C4-2B (cell line): ENCODE data around the gene CTCFL.

Experiments used
- H3K27ac ChIP-seq: fragments of 450-650 bp; 2 replicates; pipeline ENCODE4 v1.5.1; 2017
- ZFX ChIP-seq: fragments of 450-650 bp; IDR thresholded peaks from 2 replicates; pipeline ENCODE4 v1.6.1; 2017
- TF ChIP-seq, protein P1 (sequence below): fragments of 450-650 bp; conservative IDR thresholded peaks from 2 replicates; pipeline ENCODE4 v1.5.1; 2017; ENCODE audit warnings: mild to moderate bottlenecking

Gene CTCFL

DNA sequence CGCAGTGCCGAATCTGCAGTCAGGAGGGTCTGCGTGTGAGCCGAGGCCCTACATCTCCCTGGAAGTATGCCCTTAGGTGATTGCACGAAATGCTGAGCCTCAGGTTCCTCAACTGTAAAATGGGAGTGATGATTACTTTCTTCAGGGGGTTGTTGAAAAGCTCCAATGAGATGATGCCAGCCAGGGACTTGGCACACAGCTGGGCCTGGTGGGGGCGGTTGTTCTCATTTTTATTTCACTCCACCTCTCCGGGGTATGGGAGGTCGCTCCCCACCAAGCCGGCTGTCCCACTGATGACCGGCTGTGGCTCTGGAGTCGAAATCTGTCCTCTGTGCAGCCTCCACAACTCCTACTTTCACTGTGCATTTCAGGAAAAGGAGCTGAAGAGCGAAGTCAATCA, 44.0 kb upstream of the CTCFL start:
- no peak for TF ChIP-seq ZFX
- TF ChIP-seq, protein P1, sequence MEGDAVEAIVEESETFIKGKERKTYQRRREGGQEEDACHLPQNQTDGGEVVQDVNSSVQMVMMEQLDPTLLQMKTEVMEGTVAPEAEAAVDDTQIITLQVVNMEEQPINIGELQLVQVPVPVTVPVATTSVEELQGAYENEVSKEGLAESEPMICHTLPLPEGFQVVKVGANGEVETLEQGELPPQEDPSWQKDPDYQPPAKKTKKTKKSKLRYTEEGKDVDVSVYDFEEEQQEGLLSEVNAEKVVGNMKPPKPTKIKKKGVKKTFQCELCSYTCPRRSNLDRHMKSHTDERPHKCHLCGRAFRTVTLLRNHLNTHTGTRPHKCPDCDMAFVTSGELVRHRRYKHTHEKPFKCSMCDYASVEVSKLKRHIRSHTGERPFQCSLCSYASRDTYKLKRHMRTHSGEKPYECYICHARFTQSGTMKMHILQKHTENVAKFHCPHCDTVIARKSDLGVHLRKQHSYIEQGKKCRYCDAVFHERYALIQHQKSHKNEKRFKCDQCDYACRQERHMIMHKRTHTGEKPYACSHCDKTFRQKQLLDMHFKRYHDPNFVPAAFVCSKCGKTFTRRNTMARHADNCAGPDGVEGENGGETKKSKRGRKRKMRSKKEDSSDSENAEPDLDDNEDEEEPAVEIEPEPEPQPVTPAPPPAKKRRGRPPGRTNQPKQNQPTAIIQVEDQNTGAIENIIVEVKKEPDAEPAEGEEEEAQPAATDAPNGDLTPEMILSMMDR: no peak
- H3K27ac ChIP-seq: no peak overlapping the region

DNA sequence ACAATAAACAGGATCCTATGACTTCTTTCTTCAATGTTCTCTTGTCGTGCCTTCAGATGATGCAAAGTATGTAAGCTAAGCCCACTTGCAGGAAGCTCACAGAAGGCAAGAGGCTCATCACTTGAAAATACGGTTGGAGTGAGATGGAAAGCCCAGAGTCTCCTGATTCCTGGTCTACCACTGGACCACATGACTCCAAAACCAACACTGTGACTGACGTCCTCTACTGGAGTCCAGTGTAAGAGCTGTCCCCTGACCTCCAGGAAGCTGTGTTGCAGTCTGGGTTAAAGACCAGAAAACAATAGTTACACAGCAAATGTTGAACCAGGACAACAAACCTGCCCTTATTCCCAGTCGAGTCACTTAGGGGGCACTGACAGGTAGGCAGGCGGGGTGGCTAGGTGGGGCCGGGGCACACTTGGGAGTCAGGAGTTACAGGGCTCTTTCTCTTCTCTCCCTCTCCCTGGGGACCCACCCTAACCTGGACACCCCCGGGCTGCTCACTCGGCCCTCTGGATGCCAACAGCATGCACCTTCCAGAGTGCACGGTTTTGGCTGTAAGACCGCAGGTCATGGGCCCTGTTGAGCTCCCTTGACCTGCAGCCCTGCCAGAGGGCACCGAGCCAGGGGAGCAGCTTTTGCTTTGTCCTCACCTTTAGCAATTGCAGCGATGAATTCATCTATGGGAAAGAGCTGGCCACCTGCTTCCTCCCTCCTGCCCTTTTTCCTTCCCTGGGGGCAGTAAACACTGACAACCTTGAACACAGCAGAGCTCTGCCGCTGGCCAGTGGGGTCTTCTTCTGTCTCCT, 43.4 kb upstream of the CTCFL start:
- TF ChIP-seq, protein P1: no peak
- no peak for TF ChIP-seq ZFX
- no peak overlapping the region for H3K27ac ChIP-seq

DNA sequence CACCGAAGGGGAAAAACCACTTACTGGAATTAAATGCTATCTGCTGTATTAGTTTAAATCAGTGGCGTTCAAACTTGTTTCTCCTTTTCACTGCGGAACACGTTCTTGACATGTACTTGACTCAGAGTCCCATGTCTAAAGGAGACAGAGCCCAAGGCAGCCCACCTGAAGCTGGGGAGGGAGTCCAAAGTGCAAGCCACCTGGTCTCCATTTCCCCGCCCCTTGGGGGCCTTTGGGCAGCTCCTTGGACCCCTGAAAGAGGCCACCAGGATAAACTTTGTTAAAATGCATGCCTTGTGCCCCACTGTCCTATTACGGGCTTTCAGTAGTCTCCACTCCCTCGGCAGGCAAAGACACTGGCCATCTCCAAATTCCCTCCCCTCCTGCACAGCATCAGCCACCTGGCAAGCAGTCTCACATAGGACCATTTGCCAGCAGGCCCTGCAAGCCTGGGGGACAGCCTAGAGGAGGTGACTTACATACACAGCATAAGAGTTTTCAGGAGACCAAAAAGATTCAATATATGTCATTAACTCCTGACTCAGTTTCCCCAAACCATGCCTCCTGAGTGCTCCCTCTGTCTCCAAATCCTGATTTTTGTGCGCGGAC, 42.6 kb upstream of the CTCFL start:
- TF ChIP-seq ZFX: no peak
- TF ChIP-seq, protein P1: no peak
- H3K27ac ChIP-seq: no peak overlapping the region

DNA sequence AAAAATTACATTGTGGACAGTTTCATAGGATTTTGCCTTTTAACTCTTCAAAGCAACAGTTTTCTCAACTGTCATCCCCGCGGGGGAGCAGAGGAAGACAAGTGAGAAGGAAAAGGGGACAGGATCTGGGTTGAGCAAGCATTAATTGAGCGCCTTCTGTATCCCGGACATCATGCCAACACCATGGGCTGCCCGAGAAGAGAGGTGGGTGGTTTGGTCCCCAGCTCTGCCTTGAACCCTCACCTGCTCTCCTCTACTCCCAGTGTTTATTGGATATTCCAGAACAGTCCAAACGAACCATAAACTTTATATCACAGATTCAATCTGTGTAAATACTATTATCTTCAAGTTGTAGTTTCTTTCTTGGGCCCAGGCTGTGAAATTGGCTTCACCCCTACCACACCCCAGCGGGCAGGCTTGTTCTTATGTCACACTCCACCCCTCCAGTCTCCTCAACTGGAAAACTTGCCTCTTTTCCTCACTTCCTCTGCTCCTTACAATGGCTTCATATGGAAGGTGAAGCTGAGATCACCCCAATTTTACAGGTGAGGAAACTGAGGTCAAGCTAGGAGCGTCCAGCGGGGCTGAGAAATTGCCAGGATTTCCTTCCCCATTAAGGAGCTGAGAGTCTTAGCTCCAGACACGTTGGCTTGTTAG, 42.0 kb upstream of the CTCFL start:
- no peak for TF ChIP-seq ZFX
- TF ChIP-seq, protein P1: no peak
- H3K27ac ChIP-seq: no peak overlapping the region

DNA sequence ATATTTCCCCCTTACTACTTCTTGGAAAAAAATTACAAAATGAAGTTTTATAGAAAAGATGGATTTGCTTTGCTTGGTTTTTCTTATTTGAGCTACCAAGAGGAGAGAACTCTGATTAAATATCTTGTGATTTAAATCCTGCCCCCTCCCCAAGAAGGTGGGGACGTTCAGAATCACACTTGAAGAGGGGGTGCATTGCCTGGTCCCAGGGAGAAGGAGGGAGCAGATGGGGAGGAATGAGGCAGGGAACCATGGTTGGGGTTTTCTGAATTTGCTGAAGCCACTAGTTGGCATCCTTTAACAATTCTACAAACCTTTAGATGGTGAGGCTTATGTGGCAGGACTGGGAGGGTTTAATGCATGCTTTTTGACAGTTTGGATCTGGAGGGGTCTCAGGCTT, 41.5 kb upstream of the CTCFL start:
- no peak overlapping the region for H3K27ac ChIP-seq
- TF ChIP-seq, protein P1: no peak
- TF ChIP-seq ZFX: no peak

DNA sequence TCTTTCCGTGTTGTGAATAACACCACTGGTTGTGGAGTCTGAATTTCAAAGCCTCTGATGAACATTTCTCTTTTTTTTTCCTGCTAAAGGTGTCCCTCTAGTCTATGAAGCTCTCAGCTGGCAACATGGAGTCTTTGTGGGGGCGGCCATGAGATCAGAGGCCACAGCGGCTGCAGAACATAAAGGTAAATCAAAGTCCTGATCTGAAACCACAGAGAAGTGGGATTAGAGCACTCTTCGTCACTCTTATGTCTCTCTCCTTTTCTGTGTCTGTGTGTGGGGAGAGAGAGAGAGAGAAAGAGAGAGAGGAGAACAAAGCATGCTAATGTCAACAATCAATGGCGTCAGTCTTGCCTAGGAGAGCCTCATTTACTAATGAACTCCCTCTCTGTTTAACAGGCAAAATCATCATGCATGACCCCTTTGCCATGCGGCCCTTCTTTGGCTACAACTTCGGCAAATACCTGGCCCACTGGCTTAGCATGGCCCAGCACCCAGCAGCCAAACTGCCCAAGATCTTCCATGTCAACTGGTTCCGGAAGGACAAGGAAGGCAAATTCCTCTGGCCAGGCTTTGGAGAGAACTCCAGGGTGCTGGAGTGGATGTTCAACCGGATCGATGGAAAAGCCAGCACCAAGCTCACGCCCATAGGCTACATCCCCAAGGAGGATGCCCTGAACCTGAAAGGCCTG, 40.2 kb upstream of the CTCFL start:
- H3K27ac ChIP-seq: no peak overlapping the region
- TF ChIP-seq, protein P1: no peak
- no peak for TF ChIP-seq ZFX
